Left ventricle myocardium inferior (tissue), 1 donor: ENCODE results near the gene ST14. TPM values are rescaled to one million over a fixed set of nuclear protein-coding genes. Genes with fewer than 3 reads are reported as not detected.

Experiments used
- DNase-seq: peaks from one replicate; pipeline ENCODE4 v3.0.0-alpha.2; 2020
- H3K27ac ChIP-seq: fragments of 200-600 bp; replicated peaks from 2 replicates; pipeline ENCODE4 v1.8.0; 2021
- H3K27me3 ChIP-seq: fragments of 200-600 bp; 2 replicates; pipeline ENCODE4 v1.8.0; 2021; ENCODE audit warnings: low read depth
- H3K36me3 ChIP-seq: fragments of 200-600 bp; 2 replicates; pipeline ENCODE4 v1.8.0; 2021
- H3K4me1 ChIP-seq: fragments of 200-600 bp; 2 replicates; pipeline ENCODE4 v1.8.0; 2021
- H3K4me3 ChIP-seq: fragments of 200-600 bp; 2 replicates; pipeline ENCODE4 v1.8.0; 2021; ENCODE audit warnings: mild to moderate bottlenecking, moderate library complexity
- H3K9me3 ChIP-seq: fragments of 200-600 bp; replicated peaks from 2 replicates; pipeline ENCODE4 v1.8.0; 2021
- intact Hi-C: fragments of 100-400 bp; cut with micrococcal nuclease; formaldehyde crosslinking; loops from one replicate; pipeline ENCODE4 v1.11.0; 2022
- total RNA-seq: library from RNA; stranded (reverse); fragmentation: NEBNext Ultra II Directional; extraction: Animal tissue kit (Norgen Biotek cat#: 25700); gene quantifications from one replicate; pipeline ENCODE4 v1.2.1, GENCODE V29; 2021
- TF ChIP-seq, protein P1 (sequence below): fragments of 200-600 bp; IDR thresholded peaks from 2 replicates; pipeline ENCODE4 v1.8.0; 2021; ENCODE audit warnings: antibody characterized with exemption, mild to moderate bottlenecking, borderline replicate concordance
- donor health status: DM: no; HTN: yes; CAD: no; lungs with severe emphysema.

Gene ST14
- total RNA-seq, 1 donor from 2014 or later: 1.0 TPM

DNA sequence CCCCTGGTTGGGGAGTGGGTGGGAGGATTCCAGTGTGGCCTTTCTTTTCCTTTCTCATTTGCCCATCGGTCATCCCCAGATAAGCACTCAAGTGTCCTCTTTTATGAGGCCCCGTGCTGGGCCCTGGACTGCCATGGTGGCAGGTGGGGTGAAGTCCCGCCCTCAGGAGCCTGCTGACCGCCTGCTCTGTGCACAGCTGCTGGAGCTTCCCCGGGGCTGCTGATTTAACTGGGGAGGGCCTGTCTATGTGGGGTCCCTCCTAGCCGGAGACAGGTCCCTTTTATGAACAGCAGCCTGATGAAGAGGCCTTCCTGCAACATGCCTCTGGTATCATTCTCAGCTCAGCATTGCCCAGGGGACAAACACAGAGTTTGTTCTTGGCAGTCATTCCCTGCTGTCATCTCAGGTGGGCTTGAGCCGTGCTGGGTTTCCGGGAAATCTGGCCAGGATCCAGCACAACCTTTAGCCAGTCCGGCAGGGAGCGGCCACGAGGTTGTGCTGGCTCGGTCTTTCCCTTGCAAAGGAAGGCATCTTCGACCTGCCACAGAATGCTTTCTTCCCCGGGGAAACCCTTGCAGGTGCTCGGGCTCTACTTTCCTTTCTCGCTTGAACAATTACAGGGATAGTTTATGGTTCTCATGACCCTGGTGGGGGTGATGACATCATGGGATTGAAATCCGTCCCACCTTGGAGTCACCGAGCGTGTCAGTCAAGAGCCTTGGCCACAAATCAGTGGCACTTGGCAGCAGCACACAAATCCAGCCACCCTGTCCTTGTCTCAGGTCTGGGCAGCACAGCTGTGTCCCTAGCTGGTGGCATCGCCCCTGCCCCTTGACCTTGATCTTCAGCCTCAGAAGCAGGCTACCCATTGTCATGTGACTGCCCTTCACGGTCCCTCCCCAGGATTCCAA, 20.1 kb downstream of the ST14 start:
- intact Hi-C loops: no loop called here
- Histone ChIP-seq H3K36me3 (no peaks in the 10 kb centered on the region), H3K4me1 (peaks cover 45% of the 10 kb centered on the region), H3K27me3 (no peaks in the 10 kb centered on the region), H3K27ac (peak overlapping the region; percentile 89), H3K9me3 (peaks cover 12% of the 10 kb centered on the region), H3K4me3 (no peak overlapping the region)
- TF ChIP-seq, protein P1, sequence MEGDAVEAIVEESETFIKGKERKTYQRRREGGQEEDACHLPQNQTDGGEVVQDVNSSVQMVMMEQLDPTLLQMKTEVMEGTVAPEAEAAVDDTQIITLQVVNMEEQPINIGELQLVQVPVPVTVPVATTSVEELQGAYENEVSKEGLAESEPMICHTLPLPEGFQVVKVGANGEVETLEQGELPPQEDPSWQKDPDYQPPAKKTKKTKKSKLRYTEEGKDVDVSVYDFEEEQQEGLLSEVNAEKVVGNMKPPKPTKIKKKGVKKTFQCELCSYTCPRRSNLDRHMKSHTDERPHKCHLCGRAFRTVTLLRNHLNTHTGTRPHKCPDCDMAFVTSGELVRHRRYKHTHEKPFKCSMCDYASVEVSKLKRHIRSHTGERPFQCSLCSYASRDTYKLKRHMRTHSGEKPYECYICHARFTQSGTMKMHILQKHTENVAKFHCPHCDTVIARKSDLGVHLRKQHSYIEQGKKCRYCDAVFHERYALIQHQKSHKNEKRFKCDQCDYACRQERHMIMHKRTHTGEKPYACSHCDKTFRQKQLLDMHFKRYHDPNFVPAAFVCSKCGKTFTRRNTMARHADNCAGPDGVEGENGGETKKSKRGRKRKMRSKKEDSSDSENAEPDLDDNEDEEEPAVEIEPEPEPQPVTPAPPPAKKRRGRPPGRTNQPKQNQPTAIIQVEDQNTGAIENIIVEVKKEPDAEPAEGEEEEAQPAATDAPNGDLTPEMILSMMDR: no peak
- DNase-seq: no peak

GRCh38 chr11:130180491-130180890, 20.9 kb downstream of the ST14 start:
- Histone ChIP-seq H3K4me1 (peaks cover 45% of the 10 kb centered on the region), H3K9me3 (peaks cover 3% of the 10 kb centered on the region), H3K4me3 (no peak overlapping the region), H3K27me3 (no peaks in the 10 kb centered on the region), H3K36me3 (no peaks in the 10 kb centered on the region), H3K27ac (peak overlapping the region; percentile 89)
- no peak for DNase-seq
- TF ChIP-seq, protein P1: no peak
- intact Hi-C loops: no loop called here

- peaks cover 45% of the 10 kb centered on the region for H3K4me1 ChIP-seq
- TF ChIP-seq, protein P1: no peak
- H3K9me3 ChIP-seq: no peaks in the 10 kb centered on the region
- no peaks in the 10 kb centered on the region for H3K36me3 ChIP-seq
- no peak overlapping the region for H3K4me3 ChIP-seq
- no peaks in the 10 kb centered on the region for H3K27me3 ChIP-seq
- H3K27ac ChIP-seq: peak overlapping the region; percentile 89
- no peak for DNase-seq
- intact Hi-C loops: no loop called here
Observed at GRCh38 chr11:130180896-130181294, 21.3 kb downstream of the ST14 start.

DNA sequence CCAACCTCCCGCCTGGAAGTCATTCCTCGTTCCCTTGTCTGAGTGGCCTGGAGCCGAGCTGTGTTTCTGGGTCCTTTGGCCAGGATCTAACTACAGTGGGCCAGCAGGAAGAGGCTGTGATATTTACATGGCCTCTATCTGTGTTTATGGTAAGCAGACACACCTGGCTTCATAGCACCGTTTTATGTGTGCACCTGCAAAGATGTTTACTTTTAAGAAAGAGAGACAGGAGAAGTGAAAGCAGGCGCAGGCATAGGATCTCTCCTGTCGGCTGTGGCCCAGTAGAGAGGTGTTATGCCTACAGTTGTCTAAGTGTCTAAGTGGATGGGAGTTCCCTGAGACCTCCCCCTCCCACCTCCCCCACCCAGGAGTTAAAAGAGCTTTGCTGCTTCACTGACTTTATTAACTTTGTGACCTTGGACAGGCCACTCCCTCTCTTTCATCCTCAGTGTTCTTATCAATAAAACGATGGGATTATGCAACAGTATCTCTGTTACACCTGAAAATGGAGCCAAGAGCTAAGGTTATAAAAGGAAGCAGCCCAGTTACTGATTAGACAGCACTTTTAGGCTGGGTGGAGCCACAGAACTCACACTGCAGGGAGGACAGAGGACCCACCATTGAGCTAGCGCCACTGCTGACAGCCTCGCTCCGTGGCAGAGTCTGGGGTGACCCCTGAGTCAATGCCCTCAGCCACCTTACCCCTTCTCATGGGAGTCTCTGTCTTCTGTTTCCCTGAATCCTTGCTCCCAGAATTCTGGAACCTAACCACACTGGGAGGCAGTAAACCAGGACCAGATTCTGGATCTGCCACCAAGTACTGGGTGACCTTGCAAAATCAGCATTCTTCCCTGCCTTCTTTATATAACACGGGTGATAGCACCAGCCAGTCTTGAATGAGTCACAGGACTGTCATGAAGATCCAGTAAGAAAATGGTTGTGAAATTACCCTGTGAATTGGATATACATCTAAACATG, 22.0 kb downstream of the ST14 start:
- H3K27ac ChIP-seq: peak overlapping the region; percentile 89
- TF ChIP-seq, protein P1: no peak
- no peak for DNase-seq
- no peaks in the 10 kb centered on the region for H3K36me3 ChIP-seq
- peaks cover 45% of the 10 kb centered on the region for H3K4me1 ChIP-seq
- H3K4me3 ChIP-seq: no peak overlapping the region
- intact Hi-C loops: no loop called here
- H3K9me3 ChIP-seq: no peaks in the 10 kb centered on the region
- H3K27me3 ChIP-seq: no peaks in the 10 kb centered on the region

GRCh38 chr11:130183878-130184610, 24.5 kb downstream of the ST14 start:
- TF ChIP-seq, protein P1: no peak
- no peak overlapping the region for H3K4me3 ChIP-seq
- H3K36me3 ChIP-seq: no peaks in the 10 kb centered on the region
- no peak overlapping the region for H3K27ac ChIP-seq
- no peaks in the 10 kb centered on the region for H3K27me3 ChIP-seq
- intact Hi-C loops: no loop called here
- peaks cover 30% of the 10 kb centered on the region for H3K4me1 ChIP-seq
- no peaks in the 10 kb centered on the region for H3K9me3 ChIP-seq
- no peak for DNase-seq
